Activated CD8-positive, alpha-beta memory T cell treated with anti-CD3 and anti-CD28 coated beads, Interleukin-2, amount 50 U/mL, for 1 hour (primary cell): ENCODE data around the gene ABAT.

Experiments used
- DNase-seq: peaks from one replicate; pipeline ENCODE4 v3.0.0-alpha.2; 2020; ENCODE audit errors: extremely low read depth

Gene ABAT

DNA sequence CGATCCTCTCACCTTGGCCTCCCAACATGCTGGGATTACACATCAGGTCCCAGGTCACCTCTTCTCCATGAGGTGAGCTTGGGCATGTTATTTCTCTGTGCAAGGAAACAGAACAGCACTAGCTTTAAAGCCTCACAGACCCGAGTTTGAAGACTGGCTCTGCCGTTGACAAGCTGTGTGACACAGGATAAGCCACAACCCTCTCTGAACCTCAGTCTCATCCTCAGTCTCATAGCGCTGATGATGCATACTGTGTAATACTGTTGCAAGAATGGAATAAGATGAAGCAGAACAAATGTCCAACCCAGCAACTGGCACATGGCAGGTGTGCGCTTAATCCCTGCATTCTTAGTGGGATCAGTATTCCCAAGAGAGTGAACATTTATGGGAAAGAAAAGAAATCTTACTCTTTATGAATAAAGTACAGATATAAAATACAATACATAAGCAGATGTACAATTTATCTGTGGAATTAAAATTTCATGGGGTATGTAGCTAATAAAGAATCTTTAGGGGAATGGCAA is 43.5 kb downstream of the ABAT start:
- no peak for DNase-seq

DNA sequence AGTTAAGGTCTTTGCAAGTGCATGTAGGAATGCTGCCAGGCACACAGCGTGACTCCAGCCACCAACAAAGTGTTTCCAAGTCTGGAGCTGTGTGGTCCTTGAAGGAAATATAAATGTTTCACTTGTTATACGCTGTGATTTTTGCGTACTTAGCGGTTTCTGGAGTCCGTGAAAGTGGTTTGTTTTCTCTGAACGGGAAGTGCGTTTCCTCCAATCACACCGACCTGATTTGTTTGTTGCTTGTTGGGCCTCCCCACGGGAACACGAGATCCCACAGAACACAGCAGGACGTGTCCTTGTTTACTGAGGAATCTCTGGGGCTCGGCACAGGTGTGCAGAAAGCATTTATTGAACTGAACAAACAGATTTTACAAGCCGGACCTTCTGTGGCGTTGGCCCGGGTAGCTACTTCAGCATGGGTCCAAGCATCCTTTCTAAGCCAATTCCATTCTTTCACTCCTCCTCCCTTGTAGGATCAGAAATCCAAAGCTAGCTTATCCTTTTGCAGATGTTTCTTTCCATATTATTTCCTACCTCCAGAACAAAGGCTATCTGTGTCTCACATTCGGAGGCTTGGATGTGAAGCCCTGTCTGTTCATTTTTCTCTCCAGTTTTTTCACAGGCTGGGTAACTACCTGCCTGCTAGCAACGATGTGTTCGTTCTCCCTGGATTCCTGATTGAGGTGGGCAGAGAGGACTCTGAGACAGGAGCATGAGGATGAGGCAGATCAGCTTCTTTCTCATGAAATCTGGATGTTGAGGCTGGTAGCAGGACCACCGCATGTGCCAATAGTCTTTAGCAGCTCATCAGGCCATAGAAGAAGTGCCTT is 44.6 kb downstream of the ABAT start:
- no peak for DNase-seq

DNA sequence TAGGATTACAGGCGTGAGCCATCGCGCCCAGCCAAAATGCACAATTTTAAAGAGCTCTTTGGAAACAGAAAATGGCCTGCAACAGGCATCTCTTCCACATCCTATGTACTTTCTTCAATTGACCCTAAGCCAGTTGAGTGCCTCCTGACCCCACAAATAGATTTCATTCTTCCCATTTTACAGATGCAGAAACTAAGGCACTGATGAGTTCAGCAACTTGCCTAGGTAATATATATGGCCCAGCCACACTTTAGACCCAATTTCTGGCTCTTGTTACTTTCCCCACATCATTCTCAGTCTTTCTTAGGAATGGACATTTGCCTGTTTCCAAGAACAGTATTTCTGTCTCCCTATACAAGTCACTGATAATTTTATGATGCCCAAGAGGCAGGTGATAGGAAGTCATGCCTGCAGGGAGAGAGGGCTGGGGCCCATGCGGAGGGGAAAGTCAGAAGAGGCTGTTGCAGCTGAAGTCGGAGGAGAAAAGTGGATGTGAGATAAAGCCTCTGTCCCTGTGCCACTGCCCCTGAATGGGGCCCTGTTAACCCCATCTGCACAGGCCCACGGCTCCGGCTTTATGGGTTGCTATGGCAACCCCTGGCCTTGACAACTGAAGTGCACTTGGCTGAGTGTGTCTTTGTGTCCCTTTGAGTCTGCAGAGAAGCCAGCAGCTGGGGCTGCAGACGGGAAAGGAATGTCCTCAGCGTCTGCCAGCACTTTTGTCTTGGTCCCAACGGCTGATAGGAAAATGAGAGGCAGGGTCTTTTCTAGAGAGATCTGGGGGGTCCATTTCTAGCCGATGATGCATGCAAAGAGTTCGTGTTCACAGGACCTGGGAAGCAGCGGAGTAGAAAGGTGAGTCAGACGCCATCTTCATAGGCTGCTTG is 45.9 kb downstream of the ABAT start:
- no peak for DNase-seq

DNA sequence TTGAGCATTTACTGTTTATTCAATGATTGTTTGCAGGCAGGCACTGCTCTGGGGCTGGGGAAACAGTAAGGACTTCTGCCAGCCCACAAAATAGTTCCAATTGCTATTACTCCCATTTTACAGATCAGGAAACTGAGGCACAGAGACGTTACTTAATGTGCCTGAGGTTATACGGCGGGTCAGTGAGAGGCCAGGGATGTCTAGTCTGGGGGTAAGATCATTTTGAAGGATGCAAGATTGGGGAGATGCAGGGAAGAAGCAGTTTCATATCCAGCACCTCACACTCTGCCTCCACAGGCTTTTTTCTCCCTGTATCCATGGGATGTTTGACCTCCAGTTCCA is 46.5 kb downstream of the ABAT start:
- DNase-seq = no peak

DNA sequence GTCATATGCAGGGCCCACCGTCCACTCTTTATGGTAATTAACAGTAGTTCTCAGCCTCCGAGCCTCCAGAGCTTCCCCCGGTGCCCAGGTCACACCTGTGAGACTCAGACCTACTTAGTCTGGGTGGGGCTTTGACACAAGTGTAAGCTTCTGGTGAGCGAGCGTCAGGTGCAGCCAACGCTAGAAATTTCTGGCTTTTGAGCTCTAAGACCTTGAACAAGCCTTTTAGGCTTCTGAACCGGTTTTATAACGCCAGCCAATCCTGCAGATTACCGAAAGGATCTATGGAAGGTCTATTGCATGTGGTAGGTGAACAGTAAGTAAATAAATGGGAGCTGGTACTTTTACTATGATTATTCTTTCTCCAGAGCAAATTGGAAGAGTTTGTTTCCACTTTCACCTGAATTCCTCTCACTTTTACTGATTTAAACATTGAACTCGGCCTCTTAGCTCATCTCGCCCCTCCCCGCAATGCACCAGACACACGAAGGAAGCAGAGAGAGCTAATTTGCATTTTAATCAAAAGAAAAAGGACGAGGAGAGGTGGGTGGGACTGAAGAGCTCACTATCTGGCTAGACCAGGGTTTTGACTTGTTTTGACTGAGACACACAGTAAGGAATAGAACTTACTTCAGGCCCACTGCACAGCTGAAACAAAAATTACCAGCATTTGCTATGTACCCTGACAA is 47.1 kb downstream of the ABAT start:
- no peak for DNase-seq

DNA sequence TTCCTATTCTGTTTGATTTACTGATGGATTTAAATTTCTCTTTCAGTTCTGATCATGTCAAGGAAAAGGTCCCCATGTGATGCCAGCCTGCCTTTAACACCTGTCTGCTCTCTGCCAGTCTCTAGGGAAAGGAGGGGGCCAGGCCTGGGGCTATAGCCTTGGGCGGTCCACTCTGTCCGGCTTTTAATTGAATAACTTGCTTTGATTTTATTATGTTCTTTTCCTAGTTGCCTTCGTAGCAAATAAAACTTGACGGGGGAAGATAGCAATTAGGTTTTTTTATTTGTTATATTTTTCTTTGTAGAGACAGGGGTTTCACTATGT is 47.6 kb downstream of the ABAT start:
- DNase-seq = no peak

DNA sequence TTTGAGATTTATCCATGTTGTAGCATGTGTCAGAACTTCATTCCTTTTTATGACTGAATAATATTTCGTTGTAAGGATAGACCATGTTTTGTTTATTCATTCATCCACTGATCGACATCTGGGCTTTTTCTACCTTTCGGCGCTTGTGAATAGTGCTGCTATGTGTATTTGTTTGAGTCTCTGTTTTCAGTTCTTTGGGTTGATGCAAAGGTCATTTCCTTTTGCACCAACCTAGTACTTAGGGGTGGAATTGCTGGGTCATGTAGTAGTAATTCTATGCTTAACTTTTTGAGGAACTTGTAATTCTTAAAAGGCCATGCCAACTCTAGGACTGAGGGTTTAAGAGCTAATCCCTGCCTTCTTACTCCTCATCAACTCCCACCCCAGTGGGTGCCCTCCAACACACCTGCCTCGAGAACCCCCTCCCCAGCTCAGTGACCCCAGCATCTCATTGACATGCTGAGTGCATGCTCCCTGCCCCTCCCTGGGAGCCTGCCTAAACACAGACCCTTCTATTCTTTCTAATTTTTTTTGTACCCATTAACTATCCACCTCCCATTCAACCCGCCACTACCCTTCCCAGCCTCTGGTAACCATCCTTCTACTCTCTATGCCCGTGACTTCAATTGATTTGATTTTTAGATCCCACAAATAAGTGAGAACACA is 51.2 kb downstream of the ABAT start:
- DNase-seq = no peak

DNA sequence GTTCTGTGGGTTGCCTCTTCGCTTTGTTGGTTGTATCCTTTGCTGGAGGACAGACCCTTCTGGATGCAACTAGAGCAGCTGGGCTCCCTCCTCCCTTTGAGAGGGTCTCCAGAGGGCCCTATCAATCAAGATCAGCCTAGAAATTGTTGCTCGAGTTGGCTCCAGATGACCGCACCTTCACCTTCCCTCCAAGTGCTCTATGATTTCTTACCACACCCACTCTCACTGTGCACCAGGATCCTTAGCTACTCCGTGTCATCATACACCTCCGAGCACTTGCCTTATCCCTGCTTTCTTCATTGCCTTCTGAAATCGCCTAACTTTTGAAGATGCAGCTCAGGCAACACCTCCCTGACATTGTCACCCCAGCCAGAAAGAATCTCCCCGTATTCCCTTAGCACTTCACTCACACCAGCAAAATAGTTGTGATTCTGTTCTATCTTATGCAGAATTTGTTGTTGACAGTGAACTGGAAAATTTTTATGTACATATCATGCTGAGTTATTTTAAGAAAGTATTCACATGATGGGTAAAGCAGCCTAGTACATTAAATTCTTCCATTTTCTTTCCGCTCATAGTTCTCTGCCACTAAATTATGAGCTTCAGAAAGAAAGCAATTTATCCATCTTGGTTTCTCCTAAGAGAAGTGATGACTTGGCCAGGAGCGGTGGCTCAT is 52.9 kb downstream of the ABAT start:
- DNase-seq = no peak

DNA sequence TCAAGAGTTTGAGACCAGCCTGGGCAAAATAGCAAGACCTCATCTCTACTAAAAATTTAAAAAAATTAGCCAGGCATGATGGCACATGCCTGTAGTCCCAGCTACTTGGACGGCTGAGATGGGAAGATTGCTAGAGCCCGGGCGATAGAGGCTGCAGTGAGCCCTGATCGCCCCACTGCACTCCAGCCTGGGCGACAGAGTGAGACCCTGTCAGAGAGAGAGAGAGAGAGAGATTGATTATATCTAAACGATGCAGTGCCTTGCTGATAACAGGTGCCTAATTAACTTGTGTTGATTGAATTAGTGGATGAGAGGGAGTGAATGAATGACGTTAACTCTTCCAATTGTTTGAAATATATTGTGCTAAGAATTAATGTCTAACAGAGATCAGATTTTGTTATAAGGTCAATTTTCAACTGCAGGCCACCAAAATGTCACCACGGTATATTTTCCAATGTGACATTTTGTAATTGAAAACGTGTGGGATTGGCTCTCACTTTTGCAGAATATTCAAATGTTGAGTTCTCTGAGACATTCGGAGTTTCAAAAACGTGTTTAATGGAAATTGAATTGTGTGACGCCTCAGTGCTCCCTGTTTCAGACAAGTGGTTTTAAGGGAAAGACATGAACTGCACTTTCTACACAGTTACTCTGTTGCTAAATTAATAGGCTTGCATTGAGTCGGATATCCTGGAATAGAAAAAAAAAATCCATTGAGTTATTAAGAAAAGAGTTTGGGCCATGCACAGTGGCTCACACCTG is 53.6 kb downstream of the ABAT start:
- DNase-seq = no peak

DNA sequence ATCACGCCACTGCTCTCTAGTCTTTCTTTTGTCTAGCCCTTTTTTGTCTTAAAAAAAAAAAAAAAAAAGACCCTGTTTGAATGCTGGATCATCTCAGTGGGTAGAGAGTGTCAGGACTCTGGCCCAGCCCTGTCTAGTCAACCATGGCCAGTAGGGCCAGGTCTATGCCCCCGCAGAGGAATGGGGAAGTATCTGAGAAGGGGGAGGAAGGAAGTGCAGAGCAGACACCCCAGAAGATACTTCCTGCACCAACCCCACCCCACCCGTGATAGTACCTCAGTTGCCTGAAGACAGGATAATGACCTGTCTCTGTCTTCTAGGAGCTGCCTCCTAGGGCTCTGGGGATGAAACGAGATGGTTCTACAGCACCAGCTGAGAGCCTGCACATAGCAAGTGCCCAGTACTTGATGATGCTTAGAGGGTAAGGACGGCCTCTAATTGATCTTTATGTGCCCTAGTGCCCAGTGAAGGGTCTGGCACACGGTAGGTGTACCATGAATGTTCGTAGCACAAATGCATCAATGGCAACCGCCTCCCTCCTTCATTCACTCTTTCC is 55.4 kb downstream of the ABAT start:
- no peak for DNase-seq

DNA sequence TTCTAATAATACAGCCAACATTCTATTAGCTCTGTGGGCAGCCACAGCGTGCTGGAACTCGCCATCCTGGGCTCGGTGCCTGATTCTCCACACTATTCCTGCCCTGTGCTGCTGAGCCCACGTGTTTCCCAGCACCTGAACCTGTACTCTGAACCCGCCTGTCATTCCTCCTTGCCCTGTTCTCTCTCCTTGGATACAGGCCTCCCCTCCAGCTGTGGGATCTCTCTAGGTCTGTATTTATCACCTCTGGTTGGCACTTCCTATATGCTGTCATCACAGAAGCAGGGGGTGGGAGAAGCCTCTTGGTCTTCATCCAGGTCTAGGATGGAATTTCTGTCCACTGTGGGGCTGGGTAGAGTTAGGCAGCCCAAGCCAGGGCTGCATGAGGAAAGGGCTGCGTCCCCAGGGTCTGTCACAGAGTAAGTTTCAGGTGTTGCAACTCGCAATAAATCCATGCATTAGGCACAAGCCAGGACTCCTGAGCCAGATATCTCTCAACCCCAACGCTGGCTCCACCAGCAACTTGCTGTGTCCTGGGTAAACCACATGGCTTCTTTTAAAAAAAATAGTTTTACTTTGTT is 56.0 kb downstream of the ABAT start:
- no peak for DNase-seq

DNA sequence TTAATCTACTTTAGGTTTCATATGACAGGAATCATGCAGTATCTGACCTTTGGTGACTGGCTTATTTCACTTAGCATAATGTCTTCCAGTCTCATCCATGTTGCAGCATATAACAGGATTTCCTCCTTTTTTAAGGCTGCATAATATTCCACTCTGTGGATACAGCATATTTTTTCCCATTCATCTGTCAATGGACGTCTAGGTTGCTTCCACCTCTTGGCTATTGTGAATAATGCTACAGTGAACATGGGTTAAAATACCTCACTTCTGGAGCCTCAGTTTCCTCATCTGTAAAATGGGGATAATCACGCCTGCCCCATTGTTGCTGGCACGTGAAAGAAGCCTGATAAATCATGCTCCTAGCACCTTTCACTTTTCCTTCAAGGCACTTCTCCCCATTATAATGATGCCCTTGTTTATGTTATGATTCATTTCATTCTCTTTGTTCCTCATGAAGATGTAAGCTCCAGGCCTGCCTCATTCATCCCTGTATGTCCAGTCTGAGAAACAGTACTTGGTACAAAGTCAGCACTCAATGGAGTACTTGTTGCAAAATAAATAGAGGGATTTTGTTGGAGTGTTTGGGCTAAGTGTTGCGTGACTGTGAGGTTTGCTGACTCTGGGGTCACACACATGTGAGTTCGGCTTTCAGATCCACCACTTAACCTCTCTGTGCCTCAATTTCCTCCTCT is 59.6 kb downstream of the ABAT start:
- DNase-seq = no peak

DNA sequence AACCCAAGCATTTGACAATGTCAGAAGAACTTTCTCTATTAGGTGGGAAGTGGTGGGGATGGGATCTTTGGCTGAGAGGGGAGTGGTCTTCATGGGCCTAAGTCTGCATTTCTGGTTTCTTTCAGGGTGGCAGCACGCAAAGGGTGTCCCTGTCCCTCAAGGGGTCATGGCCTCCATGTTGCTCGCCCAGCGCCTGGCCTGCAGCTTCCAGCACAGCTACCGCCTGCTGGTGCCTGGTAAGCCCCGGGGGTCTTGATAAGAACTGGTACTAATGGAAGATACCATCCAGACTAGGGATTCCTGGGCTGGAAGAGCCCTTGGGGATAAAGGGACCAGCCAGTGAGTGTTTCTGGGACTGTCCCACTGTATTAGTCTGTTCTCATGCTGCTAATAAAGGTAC is 61.2 kb downstream of the ABAT start:
- DNase-seq = no peak

DNA sequence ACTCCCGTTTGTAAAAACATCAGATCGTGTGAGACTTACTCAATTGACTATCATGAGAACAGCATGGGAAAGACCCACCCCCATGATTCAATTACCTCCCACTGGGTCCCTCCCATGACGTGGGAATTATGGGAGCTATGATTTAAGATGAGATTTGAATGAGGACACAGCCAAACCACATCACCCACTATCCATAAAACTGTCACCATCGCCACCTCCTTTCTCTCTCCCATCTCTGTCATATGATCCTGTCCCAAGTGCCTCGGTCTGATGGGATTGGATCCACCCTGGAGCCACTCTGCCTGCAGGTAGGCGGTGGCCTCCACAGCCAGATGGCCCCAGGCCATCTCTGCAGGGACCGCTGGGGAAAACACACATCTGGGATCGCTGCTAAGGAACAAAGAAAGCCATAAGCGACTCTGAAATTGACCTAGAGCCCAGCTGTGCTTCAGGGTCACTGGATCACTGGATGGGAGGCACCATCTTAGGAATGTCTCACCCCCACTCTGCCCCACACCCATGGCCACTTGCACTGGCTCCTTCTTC is 61.8 kb downstream of the ABAT start:
- DNase-seq = no peak

DNA sequence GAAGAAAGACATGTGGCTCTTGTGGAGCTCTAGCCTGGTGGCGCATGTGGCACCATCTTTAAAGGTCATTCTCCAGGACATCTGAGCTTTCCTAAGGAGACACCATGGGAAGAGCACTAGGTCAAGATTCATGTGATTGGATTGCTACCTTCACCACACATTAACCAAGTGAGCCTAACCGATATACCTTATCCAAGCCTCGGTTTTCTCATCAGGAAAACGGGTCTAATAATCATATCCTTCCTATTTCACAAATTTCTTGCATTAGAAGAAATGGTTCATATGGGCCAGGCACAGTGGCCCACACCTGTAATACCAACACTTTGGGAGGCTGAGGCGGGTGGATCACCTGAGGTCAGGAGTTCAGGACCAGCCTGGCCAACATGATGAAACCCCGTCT is 64.7 kb downstream of the ABAT start:
- no peak for DNase-seq

DNA sequence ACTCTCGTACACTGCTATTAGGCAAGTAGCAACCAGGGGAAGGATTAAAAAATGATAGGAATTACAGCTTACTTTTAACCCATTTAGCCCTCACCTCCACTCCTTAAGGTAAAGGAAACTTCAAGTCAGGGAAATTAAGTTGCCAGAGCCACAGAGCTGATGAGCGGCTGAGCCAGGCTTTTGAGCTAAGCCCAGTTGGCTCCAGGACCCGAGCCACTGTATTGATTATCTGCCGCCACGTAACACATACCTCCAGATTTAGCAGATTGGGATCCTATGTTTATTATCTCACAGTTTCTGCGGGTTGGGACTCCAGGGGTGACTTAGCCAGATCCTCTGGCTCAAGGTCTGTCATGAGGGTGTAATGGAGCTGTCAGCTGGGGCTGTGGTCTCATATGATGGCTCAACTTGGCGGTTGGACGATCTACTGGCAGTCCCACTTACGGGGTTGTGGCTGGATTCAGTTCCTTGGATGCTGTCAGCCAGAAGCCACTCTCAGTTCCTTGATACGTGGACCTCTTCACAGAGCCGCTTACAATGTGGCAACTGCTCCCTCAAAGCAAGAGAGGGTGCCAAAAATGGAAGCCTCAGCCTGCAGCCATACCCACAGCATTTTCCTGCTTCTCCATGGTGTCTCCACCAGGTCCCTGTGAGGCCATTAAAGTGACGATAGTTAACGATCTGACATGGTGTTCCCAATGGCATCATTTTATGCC is 65.7 kb downstream of the ABAT start:
- no peak for DNase-seq

DNA sequence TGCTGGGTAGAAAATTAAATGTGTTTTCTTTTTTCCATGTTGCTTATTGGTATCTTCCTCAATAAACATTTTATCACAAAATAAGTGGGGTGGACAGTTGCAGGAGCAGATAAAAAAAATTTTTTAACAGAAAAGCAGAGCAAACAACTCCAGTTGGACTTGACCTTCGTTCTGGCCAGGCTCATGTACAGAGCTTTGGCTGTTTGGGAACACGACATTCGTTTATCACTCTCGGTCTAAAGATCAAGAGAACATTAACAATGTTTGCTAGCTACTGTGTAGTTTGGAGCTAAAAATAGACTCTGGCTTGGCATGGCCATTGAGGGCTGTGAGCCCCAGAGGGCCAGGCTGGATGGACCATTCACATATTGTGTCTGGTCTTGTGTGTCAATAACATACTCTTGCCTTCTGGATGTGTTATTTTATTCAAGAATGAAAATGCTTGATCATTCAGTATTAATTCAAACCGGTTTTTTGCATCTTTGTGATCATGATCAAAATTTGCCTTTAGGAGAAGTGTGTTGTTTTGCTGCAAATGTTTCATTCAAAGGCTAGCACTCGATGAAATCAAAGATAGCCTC is 66.4 kb downstream of the ABAT start:
- DNase-seq = no peak

DNA sequence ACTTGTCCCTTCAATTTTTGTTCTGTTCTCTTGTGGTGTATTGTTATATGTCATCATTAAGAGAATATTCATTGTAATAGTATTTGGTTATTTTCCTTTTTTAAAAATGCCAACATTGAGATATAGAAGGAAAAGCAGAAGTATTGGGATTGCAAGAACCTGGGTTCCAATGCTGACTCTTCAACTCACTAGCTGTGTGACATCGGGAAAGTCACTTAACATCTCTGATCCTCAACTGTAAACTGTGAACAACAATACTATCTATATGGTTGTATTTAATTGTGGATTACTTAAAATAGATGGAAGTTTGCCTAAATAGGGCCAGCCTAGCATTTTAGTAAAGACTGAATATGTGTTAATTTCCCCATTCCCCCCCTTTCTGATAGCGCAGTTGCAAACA is 67.2 kb downstream of the ABAT start:
- DNase-seq = no peak
